GM12878 (cell line): ENCODE data around the gene BLTP1. TPM values are rescaled to one million over a fixed set of nuclear protein-coding genes. Genes with fewer than 3 reads are reported as not detected.

Source experiments
- CREB1 ChIP-seq: IDR thresholded peaks from 2 replicates; pipeline ENCODE4 v1.6.1; 2012; ENCODE audit warnings: low read depth, mild to moderate bottlenecking, inconsistent platforms
- E4F1 ChIP-seq: fragments of 450-650 bp; IDR thresholded peaks from 2 replicates; pipeline ENCODE4 v1.6.1; 2018; ENCODE audit warnings: borderline replicate concordance, mild to moderate bottlenecking; ENCODE audit not compliant: partially characterized antibody
- MXI1 ChIP-seq: fragments of 150-350 bp; IDR thresholded peaks from 2 replicates; pipeline ENCODE4 v1.6.1; 2011; ENCODE audit warnings: low read depth, mild to moderate bottlenecking, inconsistent platforms, low read length, improper control_type of control experiment
- PML ChIP-seq: IDR thresholded peaks from 2 replicates; pipeline ENCODE4 v1.6.1; 2012; ENCODE audit warnings: low read length, inconsistent platforms
- POLR2AphosphoS2 ChIP-seq: IDR thresholded peaks from 2 replicates; pipeline ENCODE4 v1.6.1; 2011; ENCODE audit warnings: low read depth, mild to moderate bottlenecking, low read length, improper control_type of control experiment, moderate library complexity
- POLR2AphosphoS5 ChIP-seq: IDR thresholded peaks from 2 replicates; pipeline ENCODE4 v1.6.1; 2011; ENCODE audit warnings: mild to moderate bottlenecking, low read length, inconsistent platforms
- RELB ChIP-seq: fragments of 450-650 bp; IDR thresholded peaks from 2 replicates; pipeline ENCODE4 v1.6.1; 2017; ENCODE audit warnings: low read depth, mild to moderate bottlenecking, moderate library complexity
- SP1 ChIP-seq: IDR thresholded peaks from one replicate; pipeline ENCODE4 v1.6.1; 2011; ENCODE audit warnings: low read depth, low read length
- SRF ChIP-seq, 2 experiments: IDR thresholded peaks; 2 replicates each; pipeline ENCODE4 v1.6.1; 2011; ENCODE audit warnings: low read depth in 2 of 2, low read length in 2 of 2, mild to moderate bottlenecking in 1 of 2, moderate library complexity in 1 of 2
- polyA plus RNA-seq, 11 experiments: library from polyadenylated mRNA; depleted of rRNA in 4 of 11; unstranded in 6 of 11; stranded (reverse) in 5 of 11; fragments of >200 nt; fragmentation: Nextera tagmentation in 4 of 11; fragmentation: Illumina TruSeq in 1 of 11; extraction: Ambion mirVana in 4 of 11; extraction: Trizol in 1 of 11; gene quantifications; 1 replicate in 1 of 11; 2 replicates in 10 of 11; pipeline versions ENCODE4 v1.2.1 to v1.2.3, GENCODE V29; 2011 to 2016; ENCODE audit warnings: inconsistent platforms in 2 of 11, missing spikeins in 2 of 11, low read depth in 1 of 11
- total RNA-seq, 4 experiments: library from RNA; depleted of rRNA in 3 of 4; stranded (reverse); fragments of >200 nt in 3 of 4; fragmentation: Illumina TruSeq in 1 of 4; extraction: Trizol in 1 of 4; gene quantifications; 2 replicates each; pipeline versions ENCODE4 v1.2.1 to v1.2.3, GENCODE V29; 2013 to 2021

BLTP1 gene
- total and polyA plus RNA-seq, 10 of the 15 experiments (the other 5 are each of a cell fraction or from before 2014, with no cell fraction given): 3.4 to 38.1 (median 16.3) TPM

GRCh38 chr4:122151982-122152710, at the start of gene BLTP1 (continued):
- TF ChIP-seq SRF (IDR thresholded peaks at IDR 0.05; ENCODE audit: low read depth in 2 of 2, low read length in 2 of 2) (peak in 1 of 2 experiments; percentile 81; a peak in 1 of 4 replicates), SP1 (peak; percentile 56), E4F1 (no peak), RELB (peak; percentile 24; the same call in 1 of the 2 replicates), POLR2AphosphoS5 (peak; percentile 72; the same call in 1 of the 2 replicates), CREB1 (peak; percentile 98), MXI1 (no peak), POLR2AphosphoS2 (peak; percentile 47; the same call in 1 of the 2 replicates), PML (peak; percentile 84; the same call in 1 of the 2 replicates)
- TF ChIP-seq, all 136 proteins: peak for 33
